Upper lobe of left lung (tissue), 6 donors: ENCODE data around the gene CXCL16. TPM values are rescaled to one million over a fixed set of nuclear protein-coding genes. Genes with fewer than 3 reads are reported as not detected.

Experiments
- ATAC-seq, 2 donors: fragments of 200-7000 bp; cut with Tn5 transposase; one replicate each; pipeline ENCODE4 v1.9.1; 2022; ENCODE audit warnings: mild to moderate bottlenecking in 2 of 2, moderate library complexity in 2 of 2; ENCODE audit not compliant: low FRiP score in 2 of 2
- DNase-seq, 2 donors: peaks; one replicate each; pipeline ENCODE4 v3.0.0-alpha.2; 2019 to 2020
- H3K27ac ChIP-seq, 4 donors: fragments of 200-600 bp; sonication (generic); one replicate each; pipeline ENCODE4 v1.5.1; 2016 to 2019
- H3K27me3 ChIP-seq, 4 donors: fragments of 200-600 bp; sonication (generic); one replicate each; pipeline ENCODE4 v1.5.1; 2017 to 2019
- H3K36me3 ChIP-seq, 4 donors: fragments of 200-600 bp; sonication (generic); one replicate each; pipeline ENCODE4 v1.5.1; 2016 to 2019
- H3K4me1 ChIP-seq, 4 donors: fragments of 200-600 bp; sonication (generic); one replicate each; pipeline ENCODE4 v1.5.1; 2018 to 2019
- H3K4me3 ChIP-seq, 4 donors: fragments of 200-600 bp; sonication (generic); one replicate each; pipeline ENCODE4 v1.5.1; 2017 to 2019; ENCODE audit warnings: mild to moderate bottlenecking in 2 of 4, moderate library complexity in 1 of 4
- H3K9me3 ChIP-seq, 4 donors: fragments of 200-600 bp; sonication (generic); one replicate each; pipeline ENCODE4 v1.5.1; 2018 to 2019
- CTCF ChIP-seq, 6 experiments: fragments of 450-650 bp in 4 of 6; fragments of 200-600 bp in 2 of 6; sonication (generic) in 2 of 6; IDR thresholded peaks; one replicate each; pipeline ENCODE4 v1.5.1; 2016 to 2019; ENCODE audit warnings: antibody characterized with exemption in 6 of 6
- EP300 ChIP-seq, 4 donors: sonication (generic); formaldehyde crosslinking; IDR thresholded peaks; one replicate each; pipeline ENCODE4 v1.5.1; 2017; ENCODE audit warnings: antibody characterized with exemption in 4 of 4, control low read depth in 2 of 4
- POLR2A ChIP-seq, 4 donors: fragments of 450-650 bp; IDR thresholded peaks; one replicate each; pipeline ENCODE4 v1.5.1; 2016 to 2017; ENCODE audit warnings: antibody characterized with exemption in 4 of 4, mild to moderate bottlenecking in 2 of 4
- POLR2AphosphoS5 ChIP-seq, 2 donors: sonication (generic); formaldehyde crosslinking; IDR thresholded peaks; one replicate each; pipeline ENCODE4 v1.5.1; 2017; ENCODE audit warnings: antibody characterized with exemption in 2 of 2
- WGBS, 2 donors: methylation state at CpG; one replicate each; pipeline ENCODE4 v1.1.5; 2017 to 2018; 5-methylcytosine and 5-hydroxymethylcytosine counted together
- total RNA-seq, 6 donors: library from RNA; depleted of rRNA in 4 of 6; stranded (reverse); fragments of >200 nt in 4 of 6; gene quantifications; one replicate each; pipeline versions ENCODE4 v1.1.0 to v1.2.1, GENCODE V29; 2016 to 2021
- donor health status: DM: no; HTN: no; CAD: no; lungs with moderate emphysema.
- donor health status: DM: no; HTN: yes; CAD: no; lungs with severe emphysema.

CXCL16 gene
- total RNA-seq, 6 donors from 2014 or later, result 62.9 to 281 (median 122) TPM

DNA sequence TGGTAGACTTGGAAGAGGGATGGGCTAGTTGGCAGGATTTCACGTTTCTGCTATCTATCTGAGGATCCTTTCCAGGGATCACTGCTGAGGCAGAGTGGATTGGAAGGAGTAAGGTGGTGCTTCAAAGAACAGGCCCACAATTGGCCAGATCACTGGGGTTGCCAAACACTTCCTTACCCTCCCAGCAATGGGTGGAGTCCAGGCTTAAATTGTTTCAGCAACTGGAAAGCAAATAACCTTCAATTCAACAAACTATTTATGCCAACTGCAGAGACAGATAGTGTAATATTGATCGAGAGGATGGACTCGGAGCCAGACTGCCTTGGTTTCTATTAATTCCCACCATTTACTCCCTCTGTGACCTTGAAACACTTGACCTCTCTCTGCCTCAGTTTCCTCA is 27.2 kb downstream of the CXCL16 start:
- Histone ChIP-seq H3K27ac (peak overlapping the region; percentile 92 to 95 (median 93)), H3K4me1 (peaks cover 15 to 54% (median 35%) of the 10 kb centered on the region in 4 donors), H3K36me3 (peaks cover 3 to 18% (median 15%) of the 10 kb centered on the region in 4 donors), H3K4me3 (peak overlapping the region in 3 of 4 donors; percentile 60 to 98 (median 71)), H3K9me3 (no peaks in the 10 kb centered on the region), H3K27me3 (no peaks in the 10 kb centered on the region)
- ATAC-seq (no peak), DNase-seq (peak in 1 of 2 donors; percentile 57)
- 75 to 82% methylated on average over 3 of the region's 3 CpGs for WGBS, 2 donors
- TF ChIP-seq POLR2A (IDR thresholded peaks at IDR 0.05) (no peak), EP300 (IDR thresholded peaks at IDR 0.05) (no peak), CTCF (IDR thresholded peaks at IDR 0.05) (no peak), POLR2AphosphoS5 (IDR thresholded peaks at IDR 0.05) (no peak)

- ATAC-seq, result peak in 1 of 2 donors; percentile 39
These were observed 28.0 kb downstream of the CXCL16 start for GRCh38 chr17:4711661-4712181.

DNA sequence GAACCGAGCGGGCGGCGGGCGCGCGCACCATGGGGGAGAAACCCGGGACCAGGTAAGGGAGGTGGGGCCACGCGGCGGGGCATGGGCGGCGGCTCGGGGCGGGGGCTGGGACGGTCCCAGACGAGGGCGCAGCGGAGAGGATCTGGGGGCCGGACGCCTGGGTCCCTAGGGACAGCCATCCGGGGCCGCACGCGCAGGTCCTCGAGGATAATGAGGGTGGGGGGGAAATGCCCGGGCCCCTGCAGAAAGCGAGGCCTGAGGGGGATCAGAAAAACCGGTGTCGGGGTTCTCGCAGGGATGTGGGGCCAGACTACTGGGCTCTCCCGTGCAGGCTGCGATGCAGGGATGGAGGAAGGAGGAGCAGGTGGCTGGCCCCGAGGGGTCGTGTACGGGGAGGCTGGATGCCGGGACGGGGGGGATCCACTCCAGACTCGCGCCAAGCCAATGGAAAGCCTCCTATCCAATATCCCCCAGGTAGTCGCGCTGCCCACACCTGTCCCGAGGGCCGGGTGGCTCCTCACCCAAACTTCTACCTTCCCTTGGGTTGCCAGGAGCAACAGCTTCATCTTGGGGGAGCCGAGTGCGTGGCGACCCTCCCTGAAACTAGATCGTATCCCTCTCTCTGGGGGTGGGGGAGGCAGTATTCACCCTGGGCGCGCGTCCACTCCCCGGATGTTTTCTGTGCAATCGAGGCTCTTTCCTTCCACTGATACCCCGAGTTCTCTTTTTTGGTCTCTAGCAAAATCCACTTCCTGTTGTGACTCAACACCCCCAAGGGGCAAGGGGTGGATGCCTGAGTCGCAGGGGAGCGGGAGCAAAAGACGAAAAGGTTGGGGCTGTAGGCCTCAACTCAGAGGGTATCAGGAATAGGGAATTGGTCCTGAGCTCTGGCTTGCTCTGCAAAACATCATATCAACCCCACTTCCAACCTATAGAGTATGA is 28.8 kb downstream of the CXCL16 start:
- peaks cover 0 to 3% (median under 1%) of the 10 kb centered on the region in 4 donors for H3K36me3 ChIP-seq
- H3K27ac ChIP-seq, result peak overlapping the region; percentile 92 to 95 (median 93)
- no peaks in the 10 kb centered on the region for H3K9me3 ChIP-seq
- H3K4me3 ChIP-seq, result peak overlapping the region; percentile 60 to 98 (median 68)
- H3K4me1 ChIP-seq, result peaks cover 15 to 54% (median 35%) of the 10 kb centered on the region in 4 donors
- ATAC-seq (peak; percentile 1 to 22), DNase-seq (peak in 1 of 2 donors; percentile 50)
- no peaks in the 10 kb centered on the region for H3K27me3 ChIP-seq
- TF ChIP-seq POLR2A (IDR thresholded peaks at IDR 0.05) (peak in 2 of 4 donors; percentile 20 to 73), EP300 (IDR thresholded peaks at IDR 0.05) (no peak), POLR2AphosphoS5 (IDR thresholded peaks at IDR 0.05) (peak; percentile 10 to 22), CTCF (IDR thresholded peaks at IDR 0.05) (no peak)
- 7 to 23% methylated on average over 20 to 44 of the region's 57 CpGs for WGBS, 2 donors

More at GRCh38 chr17:4711661-4712181, 28.0 kb downstream of the CXCL16 start:
- 39 to 45% methylated on average over 2 to 6 of the region's 6 CpGs for WGBS, 2 donors
- Histone ChIP-seq H3K36me3 (peaks cover 0 to 10% (median 7%) of the 10 kb centered on the region in 4 donors), H3K27ac (peak overlapping the region; percentile 92 to 95 (median 93)), H3K4me3 (peak overlapping the region in 3 of 4 donors; percentile 60 to 98 (median 71)), H3K27me3 (no peaks in the 10 kb centered on the region), H3K9me3 (no peaks in the 10 kb centered on the region), H3K4me1 (peaks cover 15 to 54% (median 35%) of the 10 kb centered on the region in 4 donors)
- no peak for TF ChIP-seq POLR2A (IDR thresholded peaks at IDR 0.05)
- no peak for TF ChIP-seq EP300 (IDR thresholded peaks at IDR 0.05)
- TF ChIP-seq CTCF (IDR thresholded peaks at IDR 0.05), result no peak
- no peak for TF ChIP-seq POLR2AphosphoS5 (IDR thresholded peaks at IDR 0.05)
- peak in 1 of 2 donors; percentile 64 for DNase-seq

GRCh38 chr17:4709794-4710692 is 29.7 kb downstream of the CXCL16 start, which contains the start of gene ARRB2:
TSS of gene ARRB2 (plus strand) at chr17:4710632. CDS start at chr17:4710722, 90 bp downstream.
- DNase-seq (peak; percentile 99 to 100), ATAC-seq (peak; percentile 95 to 96)
- Histone ChIP-seq H3K4me3 (peak within 1 kb of the TSS; percentile 60 to 98 (median 68)), H3K27me3 (no peaks in the 10 kb centered on the region), H3K27ac (peak within 1 kb of the TSS; percentile 92 to 95 (median 93)), H3K9me3 (no peaks in the 10 kb centered on the region), H3K36me3 (no peaks in the 10 kb centered on the region), H3K4me1 (peaks cover 15 to 47% (median 35%) of the 10 kb centered on the region in 4 donors)
- peak; percentile 50 to 90 (median 84) for TF ChIP-seq CTCF (IDR thresholded peaks at IDR 0.05)
- TF ChIP-seq EP300 (IDR thresholded peaks at IDR 0.05), result no peak
- TF ChIP-seq POLR2A (IDR thresholded peaks at IDR 0.05), result peak in 2 of 4 donors; percentile 54 to 92
- TF ChIP-seq POLR2AphosphoS5 (IDR thresholded peaks at IDR 0.05), result peak; percentile 79 to 81
- WGBS, 2 donors, result 0 to 1% methylated on average over 34 to 57 of the region's 67 CpGs
